GM23338 (cell line): Measurements from ENCODE around the gene ALPL.

Experiments used
- CREB1 ChIP-seq: fragments of 250-450 bp; sonication (Bioruptor Pico); IDR thresholded peaks from 2 replicates; pipeline ENCODE4 v1.5.0; 2020; ENCODE audit warnings: low read depth, mild to moderate bottlenecking, moderate library complexity
- EZH2 ChIP-seq: fragments of 200-600 bp; sonication (generic); IDR thresholded peaks from one replicate; pipeline ENCODE4 v1.8.0; 2017; ENCODE audit warnings: antibody characterized with exemption, mild to moderate bottlenecking, low read depth; ENCODE audit not compliant: unreplicated experiment
- EZH2phosphoT487 ChIP-seq: fragments of 200-600 bp; sonication (generic); IDR thresholded peaks from one replicate; pipeline ENCODE4 v1.8.1; 2018; ENCODE audit warnings: antibody characterized with exemption; ENCODE audit not compliant: unreplicated experiment
- JUNB ChIP-seq: IDR thresholded peaks from one replicate; pipeline ENCODE4 v1.6.1; 2016; ENCODE audit warnings: antibody characterized with exemption; ENCODE audit not compliant: unreplicated experiment
- NANOG ChIP-seq: IDR thresholded peaks from 2 replicates; pipeline ENCODE4 v1.6.1; 2016; ENCODE audit warnings: antibody characterized with exemption, borderline replicate concordance
- POLR2AphosphoS5 ChIP-seq: IDR thresholded peaks from 2 replicates; pipeline ENCODE4 v1.6.1; 2016; ENCODE audit warnings: antibody characterized with exemption, low read depth
- REST ChIP-seq: IDR thresholded peaks from one replicate; pipeline ENCODE4 v1.6.1; 2018; ENCODE audit warnings: antibody characterized with exemption; ENCODE audit not compliant: unreplicated experiment
- STAT1 ChIP-seq: IDR thresholded peaks from one replicate; pipeline ENCODE4 v1.6.1; 2016; ENCODE audit warnings: antibody characterized with exemption; ENCODE audit not compliant: unreplicated experiment
- ZNF114 ChIP-seq: fragments of 250-450 bp; sonication (Bioruptor Pico); IDR thresholded peaks from 2 replicates; pipeline ENCODE4 v1.5.0; 2020; ENCODE audit warnings: mild to moderate bottlenecking, moderate library complexity
- ZNF331 ChIP-seq: fragments of 250-450 bp; sonication (Bioruptor Pico); IDR thresholded peaks from 2 replicates; pipeline ENCODE4 v1.5.0; 2020; ENCODE audit warnings: low read depth, mild to moderate bottlenecking, moderate library complexity
- TF ChIP-seq, protein P1 (sequence below), 2 experiments: fragments of 200-600 bp in 1 of 2; sonication (generic) in 1 of 2; conservative IDR thresholded peaks; 2 replicates each; pipeline versions ENCODE4 v1.5.1 to v1.6.1; 2016 to 2017; ENCODE audit warnings: antibody characterized with exemption in 2 of 2, low read depth in 2 of 2, mild to moderate bottlenecking in 2 of 2, moderate library complexity in 1 of 2
- TF ChIP-seq, protein P2 (sequence below): IDR thresholded peaks from 2 replicates; pipeline ENCODE4 v1.6.1; 2016; ENCODE audit warnings: antibody characterized with exemption

DNA sequence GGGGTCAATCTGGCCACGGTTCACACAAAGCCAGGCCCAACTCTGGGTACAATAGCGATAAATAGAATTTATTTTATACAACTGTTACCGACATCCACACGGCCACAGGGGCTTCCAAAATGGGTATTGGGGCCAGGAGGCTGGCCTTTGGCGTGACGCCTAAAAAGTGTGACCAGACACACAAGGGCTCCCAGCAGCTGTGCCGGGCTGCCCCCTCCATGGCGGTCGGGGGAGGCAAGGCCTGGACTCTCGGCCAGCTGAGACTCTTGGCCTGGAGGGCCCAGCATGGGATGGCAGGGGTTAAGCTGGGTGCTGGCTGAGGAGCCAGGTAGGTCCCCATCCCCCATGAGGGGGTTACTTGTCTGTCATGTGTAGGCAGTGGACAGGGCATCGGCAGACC, 87.0 kb downstream of the ALPL start:
- TF ChIP-seq, protein P1, sequence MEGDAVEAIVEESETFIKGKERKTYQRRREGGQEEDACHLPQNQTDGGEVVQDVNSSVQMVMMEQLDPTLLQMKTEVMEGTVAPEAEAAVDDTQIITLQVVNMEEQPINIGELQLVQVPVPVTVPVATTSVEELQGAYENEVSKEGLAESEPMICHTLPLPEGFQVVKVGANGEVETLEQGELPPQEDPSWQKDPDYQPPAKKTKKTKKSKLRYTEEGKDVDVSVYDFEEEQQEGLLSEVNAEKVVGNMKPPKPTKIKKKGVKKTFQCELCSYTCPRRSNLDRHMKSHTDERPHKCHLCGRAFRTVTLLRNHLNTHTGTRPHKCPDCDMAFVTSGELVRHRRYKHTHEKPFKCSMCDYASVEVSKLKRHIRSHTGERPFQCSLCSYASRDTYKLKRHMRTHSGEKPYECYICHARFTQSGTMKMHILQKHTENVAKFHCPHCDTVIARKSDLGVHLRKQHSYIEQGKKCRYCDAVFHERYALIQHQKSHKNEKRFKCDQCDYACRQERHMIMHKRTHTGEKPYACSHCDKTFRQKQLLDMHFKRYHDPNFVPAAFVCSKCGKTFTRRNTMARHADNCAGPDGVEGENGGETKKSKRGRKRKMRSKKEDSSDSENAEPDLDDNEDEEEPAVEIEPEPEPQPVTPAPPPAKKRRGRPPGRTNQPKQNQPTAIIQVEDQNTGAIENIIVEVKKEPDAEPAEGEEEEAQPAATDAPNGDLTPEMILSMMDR (conservative IDR thresholded peaks at IDR 0.05; ENCODE audit: low read depth in 2 of 2): no peak
- no peak for TF ChIP-seq EZH2phosphoT487
- TF ChIP-seq JUNB: no peak
- TF ChIP-seq EZH2: no peak
- TF ChIP-seq ZNF114 (CRISPR knock-in tag): no peak
- no peak for TF ChIP-seq POLR2AphosphoS5
- TF ChIP-seq REST: no peak
- no peak for TF ChIP-seq NANOG
- TF ChIP-seq ZNF331 (CRISPR knock-in tag): no peak
- TF ChIP-seq CREB1: no peak
- TF ChIP-seq, protein P2, sequence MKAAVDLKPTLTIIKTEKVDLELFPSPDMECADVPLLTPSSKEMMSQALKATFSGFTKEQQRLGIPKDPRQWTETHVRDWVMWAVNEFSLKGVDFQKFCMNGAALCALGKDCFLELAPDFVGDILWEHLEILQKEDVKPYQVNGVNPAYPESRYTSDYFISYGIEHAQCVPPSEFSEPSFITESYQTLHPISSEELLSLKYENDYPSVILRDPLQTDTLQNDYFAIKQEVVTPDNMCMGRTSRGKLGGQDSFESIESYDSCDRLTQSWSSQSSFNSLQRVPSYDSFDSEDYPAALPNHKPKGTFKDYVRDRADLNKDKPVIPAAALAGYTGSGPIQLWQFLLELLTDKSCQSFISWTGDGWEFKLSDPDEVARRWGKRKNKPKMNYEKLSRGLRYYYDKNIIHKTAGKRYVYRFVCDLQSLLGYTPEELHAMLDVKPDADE: no peak
- no peak for TF ChIP-seq STAT1
